Cardiac atrium fibroblast (primary cell): ENCODE results near the gene EPRS1. TPM values are rescaled to one million over a fixed set of nuclear protein-coding genes. Genes with fewer than 3 reads are reported as not detected.

Experiments used
- total RNA-seq: library from RNA; depleted of rRNA; stranded (reverse); fragments of >200 nt; gene quantifications from 2 replicates; pipeline ENCODE4 v1.2.3, GENCODE V29; 2015

EPRS1 gene
- total RNA-seq = 84.8 and 87.0 TPM in 2 replicates

GRCh38 chr1:220046052-220046930 lies at the start of gene EPRS1:
EPRS1 (minus strand) TSS chr1:220046505; CDS start chr1:220046388, 117 bp downstream.

DNA sequence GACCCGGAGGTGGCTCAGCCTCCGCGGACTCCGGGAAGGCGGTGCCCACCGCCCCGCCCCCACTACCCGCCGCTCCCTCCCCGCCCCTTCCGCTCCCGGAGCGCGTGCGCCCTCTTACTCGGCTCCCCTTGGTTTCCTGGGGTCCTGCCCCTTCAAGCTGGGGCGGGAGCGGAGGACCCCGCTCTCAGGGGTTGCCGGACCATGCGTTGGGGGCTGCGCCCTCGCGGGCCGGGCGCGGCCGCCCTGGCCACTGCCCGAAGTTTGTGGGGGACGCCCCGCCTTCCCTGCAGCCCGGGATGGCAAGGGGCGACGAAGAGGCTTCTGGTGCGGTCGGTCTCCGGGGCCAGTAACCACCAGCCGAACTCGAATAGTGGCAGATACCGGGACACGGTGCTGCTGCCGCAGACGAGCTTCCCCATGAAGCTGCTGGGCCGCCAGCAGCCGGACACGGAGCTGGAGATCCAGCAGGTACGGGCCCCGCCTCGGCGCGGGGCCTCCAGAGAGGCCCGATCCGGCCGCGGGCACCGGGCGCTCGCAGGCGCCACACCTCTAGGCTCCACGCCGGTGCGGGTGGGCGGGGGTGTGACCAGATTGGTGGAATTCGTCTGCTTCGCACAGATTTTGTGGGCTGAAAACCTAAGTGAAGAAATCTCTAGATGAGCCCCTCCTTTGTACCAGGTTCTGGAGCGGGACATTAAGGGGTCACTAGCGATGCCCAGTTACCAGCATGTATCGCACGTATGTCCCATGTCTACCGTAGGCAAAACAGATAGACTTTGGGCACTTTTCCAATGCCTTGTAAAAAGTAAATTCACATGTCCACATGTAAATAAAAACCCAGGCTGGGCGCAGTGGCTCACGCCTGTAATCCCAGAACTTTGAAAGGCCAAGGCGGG lies 48.0 kb upstream of the EPRS1 start, which contains the start of gene IARS2:
Gene IARS2, plus strand, starts transcription at position 117 of the 896 bp plus-strand sequence. Its CDS starts 85 bp downstream, at position 202.

GRCh38 chr1:220089650-220090556 lies 43.6 kb upstream of the EPRS1 start, which contains the start of gene BPNT1:
BPNT1 (minus strand) TSS chr1:220089788; CDS start chr1:220079846, 9,942 bp downstream.

Other genes with a start within 250 kb of the EPRS1 start
- gene SLC30A10, start 117.9 kb downstream of the EPRS1 start, total RNA-seq = not detected in 2 replicates
- gene BPNT1, start 43.3 kb upstream of the EPRS1 start, total RNA-seq = 22.6 and 25.4 TPM in 2 replicates
- 67.0 and 71.6 TPM in 2 replicates for gene IARS2, start 47.6 kb upstream of the EPRS1 start, total RNA-seq
- 13.7 and 41.8 TPM in 2 replicates for gene RAB3GAP2, start 225.9 kb upstream of the EPRS1 start, total RNA-seq